Measurements from ENCODE around the gene NSL1. TPM values are rescaled to one million over a fixed set of nuclear protein-coding genes. Genes with fewer than 3 reads are reported as not detected.

Gene NSL1
- total RNA-seq, 1 experiment from 2014 or later, result 45.6 TPM

GRCh38 chr1:212775241-212775640, 16.3 kb downstream of the NSL1 start:
- Mint-ChIP-seq H3K4me1 (ENCODE audit: low read depth, unreplicated experiment) (no peaks in the 10 kb centered on the region), H3K27me3 (ENCODE audit: insufficient read depth, unreplicated experiment) (no peaks in the 10 kb centered on the region), H3K4me3 (ENCODE audit: unreplicated experiment) (no peak overlapping the region), H3K36me3 (ENCODE audit: insufficient read depth, unreplicated experiment) (peaks cover 40% of the 10 kb centered on the region), H3K27ac (ENCODE audit: unreplicated experiment) (no peak overlapping the region), H3K9me3 (ENCODE audit: unreplicated experiment) (no peaks in the 10 kb centered on the region)
- no peak for TF ChIP-seq CTCF (IDR thresholded peaks at IDR 0.05; ENCODE audit: insufficient read depth in 1 of 2, low read depth in 1 of 2, low read length in 1 of 2, severe bottlenecking in 1 of 2, unreplicated experiment in 1 of 2)
- no peak for DNase-seq
- BruUV-seq (replicated peaks), result no TSS peak
- H3K4me3 ChIP-seq (ENCODE audit: low read depth, low read length), result no peak overlapping the region
- intact Hi-C loops (cut with micrococcal nuclease; ENCODE audit: unreplicated experiment), result no loop called here
- no peaks in the 10 kb centered on the region; the same call in 1 of the 2 replicates for H3K9me3 ChIP-seq
- ChIA-PET CTCF (no interaction called here), POLR2A (no interaction called here)
- H3K4me1 ChIP-seq, result no peaks in the 10 kb centered on the region
- no peaks in the 10 kb centered on the region for H3K36me3 ChIP-seq (ENCODE audit: control insufficient read depth, insufficient read depth, low read length)
- H3K27me3 ChIP-seq (replicated peaks; ENCODE audit: control insufficient read depth, insufficient read depth, low read length), result no peaks in the 10 kb centered on the region

GRCh38 chr1:212774584-212774983, 17.0 kb downstream of the NSL1 start:
- ChIA-PET CTCF (no interaction called here), POLR2A (no interaction called here)
- no peak overlapping the region for H3K4me3 Mint-ChIP-seq (ENCODE audit: unreplicated experiment)
- peaks cover 41% of the 10 kb centered on the region for H3K36me3 Mint-ChIP-seq (ENCODE audit: insufficient read depth, unreplicated experiment)
- H3K4me1 Mint-ChIP-seq (ENCODE audit: low read depth, unreplicated experiment), result no peaks in the 10 kb centered on the region
- Histone ChIP-seq H3K4me1 (no peaks in the 10 kb centered on the region), H3K4me3 (ENCODE audit: low read depth, low read length) (no peak overlapping the region), H3K9me3 (peaks cover 6% of the 10 kb centered on the region), H3K27me3 (replicated peaks; ENCODE audit: control insufficient read depth, insufficient read depth, low read length) (no peaks in the 10 kb centered on the region), H3K36me3 (ENCODE audit: control insufficient read depth, insufficient read depth, low read length) (no peaks in the 10 kb centered on the region)
- no peak for DNase-seq
- TF ChIP-seq CTCF (IDR thresholded peaks at IDR 0.05; ENCODE audit: insufficient read depth in 1 of 2, low read depth in 1 of 2, low read length in 1 of 2, severe bottlenecking in 1 of 2, unreplicated experiment in 1 of 2), result no peak
- intact Hi-C loops (cut with micrococcal nuclease; ENCODE audit: unreplicated experiment), result no loop called here
- no TSS peak for BruUV-seq (replicated peaks)
- peaks cover 4% of the 10 kb centered on the region for H3K9me3 Mint-ChIP-seq (ENCODE audit: unreplicated experiment)
- H3K27ac Mint-ChIP-seq (ENCODE audit: unreplicated experiment), result no peak overlapping the region
- H3K27me3 Mint-ChIP-seq (ENCODE audit: insufficient read depth, unreplicated experiment), result no peaks in the 10 kb centered on the region

DNA sequence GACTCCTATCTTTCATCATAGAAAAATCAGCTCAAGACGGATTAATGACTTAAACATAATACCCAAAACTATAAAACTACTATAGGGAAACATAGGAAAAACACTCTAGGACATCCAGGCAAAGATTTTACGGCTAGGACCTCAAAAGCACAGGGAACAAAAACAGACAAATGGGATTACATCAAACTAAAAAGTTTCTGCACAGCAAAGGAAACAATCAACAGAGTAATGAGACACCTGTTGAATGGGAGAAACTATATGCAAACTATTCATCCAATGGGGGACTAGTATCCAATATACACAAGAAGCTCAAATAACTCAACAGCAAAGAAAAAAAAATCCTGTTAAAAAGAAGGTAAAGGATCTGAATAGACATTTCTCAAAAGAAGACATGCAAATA, 18.6 kb downstream of the NSL1 start:
- intact Hi-C loops (cut with micrococcal nuclease; ENCODE audit: unreplicated experiment), result no loop called here
- Histone ChIP-seq H3K9me3 (peaks cover 11% of the 10 kb centered on the region), H3K27me3 (replicated peaks; ENCODE audit: control insufficient read depth, insufficient read depth, low read length) (no peaks in the 10 kb centered on the region), H3K4me1 (no peaks in the 10 kb centered on the region), H3K36me3 (ENCODE audit: control insufficient read depth, insufficient read depth, low read length) (no peaks in the 10 kb centered on the region), H3K4me3 (ENCODE audit: low read depth, low read length) (no peak overlapping the region)
- no peak for TF ChIP-seq CTCF (IDR thresholded peaks at IDR 0.05; ENCODE audit: insufficient read depth in 1 of 2, low read depth in 1 of 2, low read length in 1 of 2, severe bottlenecking in 1 of 2, unreplicated experiment in 1 of 2)
- no peaks in the 10 kb centered on the region for H3K4me1 Mint-ChIP-seq (ENCODE audit: low read depth, unreplicated experiment)
- ChIA-PET POLR2A (no interaction called here), CTCF (no interaction called here)
- H3K27ac Mint-ChIP-seq (ENCODE audit: unreplicated experiment), result no peak overlapping the region
- peaks cover 19% of the 10 kb centered on the region for H3K9me3 Mint-ChIP-seq (ENCODE audit: unreplicated experiment)
- no peak overlapping the region for H3K4me3 Mint-ChIP-seq (ENCODE audit: unreplicated experiment)
- no TSS peak for BruUV-seq (replicated peaks)
- H3K36me3 Mint-ChIP-seq (ENCODE audit: insufficient read depth, unreplicated experiment), result peaks cover 38% of the 10 kb centered on the region
- no peaks in the 10 kb centered on the region for H3K27me3 Mint-ChIP-seq (ENCODE audit: insufficient read depth, unreplicated experiment)
- no peak for DNase-seq
